HT1080 (cell line): ENCODE measurements around the gene PTPRN2. TPM values are rescaled to one million over a fixed set of nuclear protein-coding genes. Genes with fewer than 3 reads are reported as not detected.
"Not testable (repeated sequence)": the region's sequence is repeated elsewhere in the genome, so short reads cannot be mapped to it uniquely, and the experiment has no call there.

ENCODE experiments used
- DNase-seq: peaks from one replicate; pipeline ENCODE4 v3.0.0-alpha.2; 2015; ENCODE audit warnings: low read depth
- total RNA-seq: library from RNA; depleted of rRNA; stranded (reverse); fragments of >200 nt; shearing (Covaris generic); gene quantifications from 2 replicates; pipeline ENCODE4 v1.2.3, GENCODE V29; 2014

Gene PTPRN2
- total RNA-seq, 1 experiment from 2014 or later, result 0.31 TPM

DNA sequence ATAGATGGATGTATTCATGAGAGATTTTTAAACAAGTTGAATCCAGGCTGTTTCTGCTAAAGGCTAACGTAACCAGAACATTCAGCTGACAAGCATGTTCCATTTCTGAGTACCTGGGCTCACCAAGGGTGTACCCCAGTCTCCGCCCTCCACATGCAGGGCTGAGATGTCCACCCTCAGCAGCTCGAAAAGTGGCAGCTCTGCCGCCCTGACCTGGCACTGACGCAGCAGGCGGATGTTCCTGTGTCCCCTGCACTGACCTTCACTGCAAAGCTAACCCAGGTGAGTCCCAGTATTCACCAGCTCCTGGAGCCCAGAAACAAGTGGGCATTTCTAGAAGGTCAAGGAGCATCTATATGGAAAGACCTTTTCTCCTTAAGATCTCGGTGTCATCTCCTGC is 437.4 kb downstream of the PTPRN2 start:
- DNase-seq, result no peak

DNA sequence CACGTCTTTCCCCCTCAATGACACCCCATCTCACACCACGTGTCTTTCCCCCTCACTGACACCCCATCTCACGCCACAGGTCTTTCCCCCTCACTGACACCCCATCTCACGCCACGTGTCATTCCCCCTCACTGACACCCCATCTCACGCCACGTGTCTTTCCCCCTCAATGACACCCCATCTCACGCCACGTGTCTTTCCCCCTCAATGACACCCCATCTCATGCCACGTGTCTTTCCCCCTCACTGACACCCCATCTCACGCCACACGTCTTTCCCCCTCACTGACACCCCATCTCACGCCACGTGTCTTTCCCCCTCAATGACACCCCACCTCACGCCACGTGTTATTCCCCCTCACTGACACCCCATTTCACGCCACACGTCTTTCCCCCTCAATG is 440.2 kb downstream of the PTPRN2 start:
- not testable (repeated sequence) for DNase-seq

DNA sequence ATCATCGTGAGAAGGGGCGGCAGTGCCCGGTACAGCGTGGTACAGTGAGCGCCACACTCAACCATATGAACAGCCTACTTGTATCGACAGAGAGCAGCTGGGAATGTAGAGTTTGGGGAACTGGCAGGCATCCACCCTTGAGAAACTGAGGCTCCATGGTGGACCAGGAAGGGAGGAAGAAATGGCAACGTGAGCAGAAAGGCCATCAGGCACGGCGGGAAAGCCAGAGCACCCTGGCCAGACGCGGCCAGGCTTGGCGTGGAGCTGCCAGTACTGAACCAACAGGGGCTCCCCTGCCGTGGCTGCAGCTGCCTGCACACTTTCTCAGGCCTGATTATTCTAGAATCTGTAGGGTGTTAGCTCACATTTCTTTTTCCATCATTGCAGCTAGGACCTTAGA is 442.3 kb downstream of the PTPRN2 start:
- DNase-seq, result no peak

DNA sequence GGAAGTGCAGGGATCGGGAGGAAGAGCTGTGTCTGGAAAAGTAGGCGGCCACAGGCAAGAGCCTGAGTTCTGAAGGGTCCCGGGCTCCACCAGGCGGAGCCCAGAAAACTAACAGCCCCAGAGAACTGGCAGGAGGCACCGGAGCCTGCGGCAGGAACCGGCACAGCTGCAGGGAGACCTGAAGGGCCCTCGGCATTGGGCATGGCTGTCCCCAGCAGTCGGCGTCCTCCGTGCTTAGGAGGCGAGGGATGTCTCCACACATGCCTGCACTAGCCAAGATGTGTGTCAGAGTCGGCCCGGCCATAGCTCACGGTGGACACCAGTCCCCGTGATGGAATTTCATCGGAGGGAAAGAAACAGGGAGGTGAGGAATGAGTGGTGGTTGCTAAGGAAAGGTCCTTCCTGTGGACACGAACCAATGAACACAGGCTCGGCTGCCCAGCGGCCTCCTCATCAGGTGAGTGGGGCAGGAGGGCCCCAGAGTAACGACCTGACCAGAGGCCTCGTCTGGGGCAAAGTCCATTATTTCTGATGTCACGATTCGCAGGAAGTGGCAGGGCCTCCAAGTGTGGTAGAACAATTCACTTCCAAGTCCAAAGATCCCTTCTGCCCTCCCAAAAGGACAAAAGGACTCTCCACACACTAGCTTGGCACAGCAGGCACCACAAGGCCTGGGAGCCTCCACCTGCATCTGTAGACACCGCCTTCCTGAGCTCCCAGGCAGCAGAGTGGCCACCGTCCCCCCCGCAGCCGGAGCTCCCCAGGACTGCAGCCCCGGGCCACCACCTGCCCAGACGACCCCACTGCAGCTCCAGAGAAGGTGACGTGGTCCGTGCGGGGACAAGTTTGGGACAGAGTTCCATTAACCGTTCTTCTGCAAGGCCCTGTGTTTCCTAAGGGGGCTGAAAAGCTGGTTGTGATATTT is 444.2 kb downstream of the PTPRN2 start:
- no peak for DNase-seq

DNA sequence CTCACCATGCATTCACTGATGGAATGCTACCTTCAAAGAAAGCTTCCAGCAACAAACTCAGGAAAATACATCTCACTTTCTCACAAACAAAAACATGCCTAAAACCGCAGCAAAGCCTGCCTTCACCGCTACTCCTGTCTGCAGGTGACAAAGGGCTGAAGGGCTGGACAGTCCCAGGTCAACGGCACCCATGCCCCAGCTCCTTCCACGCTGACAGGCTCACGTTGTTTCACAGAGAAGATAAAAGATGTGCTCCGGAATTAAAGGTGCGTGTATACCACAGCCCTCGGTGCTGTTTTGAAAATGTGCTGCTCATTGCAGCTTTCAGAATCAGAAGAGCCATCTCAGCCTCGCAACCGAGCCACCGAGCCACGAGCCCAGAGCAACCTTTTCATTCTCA is 445.0 kb downstream of the PTPRN2 start:
- DNase-seq, result no peak

DNA sequence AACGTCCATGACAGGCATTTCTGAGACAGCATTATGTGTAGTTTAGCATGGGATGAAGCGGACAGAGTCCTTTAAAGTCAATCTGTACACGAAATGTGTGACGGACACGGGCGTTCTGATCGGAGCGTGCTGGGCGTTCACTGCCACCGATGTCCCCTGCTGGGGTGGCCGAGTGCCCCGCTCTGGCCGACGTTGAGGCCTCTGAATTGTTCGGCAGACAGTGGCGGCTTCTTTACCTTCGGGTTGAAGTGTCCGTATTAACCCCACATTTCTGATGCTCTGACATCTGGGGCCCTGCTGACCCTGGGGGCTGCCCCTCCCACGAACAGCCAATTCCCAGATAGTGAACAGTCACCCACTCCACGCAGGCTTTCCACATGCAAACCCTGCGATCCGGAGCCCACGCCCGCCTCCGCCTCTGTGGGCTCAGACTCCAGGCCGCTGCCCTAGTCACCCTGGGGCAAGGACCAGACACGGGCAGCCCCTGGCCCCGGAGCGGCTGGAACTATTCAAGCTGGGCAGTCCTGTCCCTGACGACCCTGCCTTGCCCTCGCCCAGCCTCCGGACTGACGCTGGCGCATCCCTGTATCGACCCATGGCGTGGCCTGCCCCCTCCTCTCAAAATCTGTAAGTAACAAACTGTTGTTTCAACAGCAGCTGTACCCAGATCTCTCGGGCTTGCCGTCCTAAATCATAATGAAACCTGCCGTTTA is 445.7 kb downstream of the PTPRN2 start:
- DNase-seq, result no peak

DNA sequence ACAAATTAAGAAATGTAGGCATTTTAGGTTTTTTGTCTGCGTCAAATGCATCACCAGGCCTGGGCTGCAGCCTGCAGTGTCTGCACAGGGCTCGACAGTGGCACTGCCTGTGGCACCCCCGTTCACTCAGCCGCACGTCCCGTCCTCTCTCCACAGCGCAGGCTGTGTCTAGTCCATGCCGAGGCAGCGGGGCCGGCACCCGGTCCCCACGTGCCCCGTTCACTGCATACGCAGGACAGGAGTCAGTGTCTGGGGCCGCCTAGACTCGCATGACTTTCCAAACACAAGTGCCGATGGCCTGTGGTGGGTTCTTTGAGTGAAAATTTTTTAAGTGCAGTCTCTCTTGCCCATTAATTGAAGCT is 446.4 kb downstream of the PTPRN2 start:
- DNase-seq, result no peak

DNA sequence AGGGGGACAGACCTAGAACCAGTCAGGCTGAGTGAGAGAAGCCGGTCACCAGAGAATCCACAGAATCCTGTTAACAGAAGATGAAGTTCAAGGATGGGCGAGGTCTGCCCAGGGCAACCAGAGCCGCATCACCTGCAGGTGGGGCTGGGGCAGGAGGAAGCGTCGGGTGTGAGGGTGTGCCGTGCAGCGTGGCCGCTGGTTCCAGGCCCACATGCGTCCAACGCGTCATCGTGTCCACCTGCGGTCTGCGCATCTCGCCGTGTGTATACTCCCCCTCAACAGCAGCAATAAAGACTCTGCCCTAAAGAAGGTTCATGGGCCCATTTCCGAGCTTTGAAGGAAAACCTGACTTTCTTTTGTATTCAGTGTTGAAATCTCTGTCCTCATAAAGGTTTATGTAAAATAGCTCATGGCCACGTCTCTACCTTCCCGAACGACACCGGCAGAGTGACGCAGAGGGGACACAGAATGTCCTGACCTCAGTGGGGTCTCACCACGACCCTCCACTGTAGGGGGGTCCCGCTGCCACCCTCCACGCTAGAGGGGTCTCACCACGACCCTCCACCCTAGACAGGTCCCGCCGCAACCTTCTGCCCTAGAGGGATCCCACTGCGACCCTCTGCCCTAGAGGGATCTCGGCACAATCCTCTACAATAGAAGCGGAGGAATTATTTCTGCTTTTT is 446.9 kb downstream of the PTPRN2 start:
- DNase-seq, result no peak

DNA sequence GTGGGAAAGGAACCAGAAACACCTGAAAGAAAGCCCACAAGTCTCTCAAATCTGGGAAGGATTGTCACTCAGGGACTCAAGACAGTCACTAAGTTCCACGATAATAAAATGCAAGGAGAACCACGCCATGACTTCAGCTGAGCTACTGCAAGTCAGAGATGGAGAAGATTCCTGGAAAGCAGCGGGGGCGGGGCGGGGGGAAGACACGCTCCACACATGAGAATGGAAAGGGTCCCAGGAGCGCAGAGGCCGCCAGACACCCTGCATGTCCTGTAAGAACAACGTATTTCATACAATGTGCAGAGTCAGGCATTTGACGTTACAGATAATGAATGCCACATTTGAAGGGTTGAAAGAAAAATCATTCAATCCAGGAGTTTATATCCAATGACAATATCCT is 448.1 kb downstream of the PTPRN2 start:
- DNase-seq, result no peak

DNA sequence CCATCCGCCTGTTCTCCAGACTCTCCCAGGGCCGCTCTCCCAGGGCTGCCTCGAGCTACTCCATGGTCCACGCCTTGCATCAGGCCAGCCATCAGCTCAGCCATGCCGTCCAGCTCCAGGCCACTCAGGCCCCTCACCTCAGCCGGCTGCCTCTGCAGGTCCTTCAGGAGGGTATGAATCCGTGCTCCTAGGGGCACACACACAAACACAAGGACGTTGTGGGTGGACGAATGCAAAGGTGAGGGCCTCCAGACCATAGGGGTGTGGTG is 449.4 kb downstream of the PTPRN2 start:
- DNase-seq, result no peak

DNA sequence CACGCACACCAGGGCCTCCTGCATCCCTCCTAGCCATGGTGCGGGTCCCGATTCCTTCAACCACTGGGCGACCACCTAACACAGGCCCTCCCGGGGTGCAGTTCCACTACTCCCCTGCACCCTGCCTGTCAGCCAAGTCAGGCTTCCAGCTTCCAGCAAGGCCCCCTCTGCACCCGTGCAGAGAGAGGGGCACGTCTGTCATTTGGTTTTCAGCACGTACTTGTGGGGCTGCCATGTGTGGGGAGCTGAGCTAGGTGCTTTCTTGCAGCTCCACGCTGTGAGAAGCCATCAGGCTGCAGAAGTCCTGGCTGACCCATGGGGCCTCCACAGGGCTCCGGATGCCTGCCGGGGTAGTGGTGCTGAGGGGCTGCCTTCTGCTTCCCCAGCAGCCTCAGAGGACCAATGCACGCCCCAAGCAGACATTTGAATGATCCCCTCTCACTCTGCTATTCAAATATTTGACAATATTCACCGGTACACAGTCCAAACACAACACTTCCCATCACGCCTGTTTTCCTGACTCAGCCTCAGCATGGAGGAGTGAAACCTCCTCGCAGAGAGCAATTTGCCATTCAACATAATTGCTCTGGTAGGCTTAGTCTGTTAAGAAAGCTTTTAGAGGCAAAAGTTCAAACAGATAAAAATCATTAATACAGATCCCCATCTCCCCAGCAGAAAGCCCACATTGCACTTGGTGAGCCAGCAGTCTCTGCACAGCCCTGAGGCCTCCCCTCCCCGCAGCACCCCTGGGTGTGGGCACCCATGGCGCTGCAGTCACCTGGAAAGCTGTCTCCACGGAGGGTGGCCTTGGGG is 449.9 kb downstream of the PTPRN2 start:
- no peak for DNase-seq

DNA sequence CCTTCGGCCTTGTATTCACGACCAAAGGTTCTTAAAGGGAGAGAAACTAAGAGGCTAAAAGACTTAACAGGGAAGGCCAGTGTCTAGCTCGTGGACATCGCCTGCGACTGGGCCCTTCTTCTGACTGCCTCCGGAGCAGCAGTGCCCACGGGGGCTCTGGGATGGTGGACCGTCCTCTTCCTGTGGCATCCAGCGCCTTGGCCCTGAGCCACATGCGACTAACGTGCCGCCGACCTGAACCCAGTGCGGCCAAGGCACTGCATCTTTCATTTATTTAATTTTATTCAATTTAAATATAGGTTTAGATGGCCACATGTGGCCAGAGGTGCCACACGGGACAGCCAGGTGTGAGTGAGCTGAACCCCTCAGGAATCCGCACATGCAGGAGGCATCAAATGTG is 451.7 kb downstream of the PTPRN2 start:
- DNase-seq, result no peak

DNA sequence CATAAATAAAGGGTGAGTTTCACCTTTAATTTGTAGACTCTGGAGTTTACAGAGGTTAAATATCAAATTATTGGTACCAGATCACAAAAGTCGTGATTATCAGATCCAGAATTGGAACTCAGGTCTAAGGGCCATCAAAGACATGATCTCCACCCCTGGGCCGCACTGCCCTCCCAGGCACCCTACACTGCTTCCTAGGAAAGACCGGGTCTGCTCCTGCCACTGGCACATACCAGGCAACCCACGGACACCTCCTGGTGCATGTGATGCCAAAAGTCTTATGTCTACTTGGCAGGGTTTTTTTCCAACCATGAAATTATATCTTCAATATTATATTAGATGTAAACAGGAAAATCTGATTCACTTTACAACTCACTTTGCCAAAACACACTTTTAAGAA is 452.8 kb downstream of the PTPRN2 start:
- DNase-seq, result no peak

DNA sequence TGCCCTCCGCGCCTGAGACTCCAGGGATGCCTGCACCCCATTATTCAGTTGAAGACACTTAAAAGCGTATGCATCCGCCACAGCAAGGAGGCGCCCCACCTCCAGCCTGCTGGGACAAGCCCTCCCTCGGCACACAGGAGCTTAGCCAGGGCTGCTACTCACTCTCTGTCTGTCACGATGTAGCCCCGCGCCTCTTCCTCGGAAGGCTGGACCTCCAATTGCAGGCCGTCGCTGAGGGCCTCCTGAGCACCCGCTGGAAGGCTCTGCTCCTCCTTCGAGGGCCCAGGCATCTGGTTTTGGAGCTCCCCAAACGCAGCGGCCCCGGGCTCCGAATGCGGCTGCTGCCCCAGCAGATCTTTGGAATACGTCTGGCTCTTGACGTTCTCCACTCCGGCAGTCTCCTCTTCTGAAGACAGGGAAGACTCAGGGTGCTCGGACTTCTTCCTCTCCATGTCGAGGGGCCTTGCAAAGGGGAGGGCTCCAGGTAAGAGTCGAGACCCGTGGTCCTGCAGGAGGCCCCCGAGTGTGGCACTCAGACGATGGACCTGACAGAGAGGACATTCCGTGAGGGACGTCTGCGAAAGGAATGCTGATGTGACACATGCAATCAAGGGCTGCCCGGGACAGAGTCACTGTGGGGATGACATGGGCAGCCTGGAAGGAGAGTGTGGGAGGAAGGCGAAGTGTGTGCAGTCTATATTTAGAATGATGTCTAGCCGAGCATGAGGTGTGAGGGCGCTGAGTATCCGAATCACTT is 453.9 kb downstream of the PTPRN2 start:
- DNase-seq, result no peak

DNA sequence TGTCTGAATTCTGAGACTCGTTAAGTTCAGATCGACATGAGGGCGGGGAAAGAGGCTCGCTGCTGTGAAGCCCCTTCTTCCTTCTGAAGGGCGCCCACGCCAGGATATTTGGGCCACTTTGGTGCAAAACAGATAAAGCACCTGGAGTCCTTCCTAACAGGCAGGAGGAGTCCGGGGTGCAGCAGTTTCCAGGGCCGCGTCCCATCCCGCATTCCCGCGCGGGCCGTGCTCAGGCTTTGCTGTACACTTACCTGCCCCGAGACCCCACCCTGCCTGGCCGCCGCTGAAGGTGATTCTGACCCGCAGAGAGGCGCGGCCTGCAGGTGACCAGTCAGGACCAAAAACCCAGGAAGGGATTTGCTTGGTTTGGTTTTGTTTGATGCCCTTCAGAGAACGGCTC is 454.6 kb downstream of the PTPRN2 start:
- DNase-seq, result no peak

DNA sequence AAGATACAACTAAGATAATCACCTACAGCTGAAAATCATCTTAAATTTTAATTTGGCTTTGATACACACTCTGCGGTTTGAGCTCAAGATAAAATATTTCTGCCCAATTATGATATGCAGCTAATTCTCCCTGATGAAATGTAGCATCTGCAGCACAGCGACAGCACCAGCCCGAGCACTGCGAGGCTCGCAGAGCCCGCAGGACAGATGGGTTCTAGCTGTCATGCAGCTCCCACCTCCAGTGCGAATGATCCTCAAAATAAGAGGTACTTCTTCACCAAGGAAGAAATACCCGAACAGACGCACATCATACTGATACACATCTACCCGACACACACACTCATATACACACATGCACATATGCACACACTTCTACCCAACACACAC is 457.6 kb downstream of the PTPRN2 start:
- no peak for DNase-seq

DNA sequence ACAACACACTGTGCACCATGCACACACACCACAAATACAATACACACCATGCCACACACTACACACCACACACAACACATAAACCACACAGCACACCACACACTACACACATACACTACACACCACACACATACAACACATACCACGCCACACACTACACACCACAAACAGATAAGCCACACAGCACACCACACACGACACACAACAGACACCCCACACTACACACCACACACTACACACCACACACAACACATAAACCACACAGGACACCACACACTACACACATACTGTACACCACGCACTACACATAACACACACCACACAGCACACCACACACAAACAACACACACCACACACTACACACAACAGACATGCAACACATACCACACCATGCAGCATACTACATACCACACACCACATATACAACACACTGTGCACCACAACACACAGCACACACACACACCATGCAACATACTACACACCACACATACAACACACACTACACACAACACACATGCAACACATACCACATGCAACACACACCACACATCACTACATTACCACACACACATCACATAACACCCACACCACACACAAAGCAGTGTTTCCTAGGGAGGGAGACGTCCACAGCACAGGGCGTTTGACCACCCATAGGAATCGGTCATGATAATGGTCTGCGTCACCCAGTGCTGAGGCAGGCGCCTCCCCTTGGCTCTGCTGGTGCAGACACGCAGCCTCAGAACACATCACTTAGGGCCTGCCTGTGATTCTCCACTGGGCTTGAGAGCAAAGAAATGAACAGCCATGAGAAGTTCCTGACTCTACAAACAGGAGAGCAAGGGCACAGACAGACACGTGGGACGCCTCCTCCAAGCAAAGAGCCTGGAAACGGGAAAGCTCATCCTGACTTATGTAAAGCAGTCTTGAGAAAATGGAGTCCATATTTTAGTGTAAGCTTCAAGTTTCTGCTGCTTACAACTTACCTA is 458.3 kb downstream of the PTPRN2 start:
- DNase-seq, result no peak

DNA sequence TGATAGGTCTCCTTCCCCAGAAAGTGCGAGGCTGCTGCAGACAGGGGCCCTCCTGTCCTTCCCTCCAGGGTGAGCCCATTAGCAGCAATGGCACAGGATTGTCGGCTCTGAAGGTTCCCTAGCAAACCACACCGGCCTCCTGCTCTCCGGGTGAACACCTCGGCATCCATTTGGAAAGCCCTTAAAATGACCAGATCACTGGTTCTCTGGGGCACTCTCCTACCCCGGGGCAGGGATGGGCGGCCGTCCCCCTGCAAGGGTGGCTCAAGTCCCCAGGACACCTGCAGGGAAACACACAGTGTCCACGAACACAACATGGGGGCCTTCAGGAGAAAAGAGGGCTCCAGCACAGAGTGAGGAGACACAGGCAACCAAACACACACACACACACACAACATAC is 459.1 kb downstream of the PTPRN2 start:
- DNase-seq, result no peak

DNA sequence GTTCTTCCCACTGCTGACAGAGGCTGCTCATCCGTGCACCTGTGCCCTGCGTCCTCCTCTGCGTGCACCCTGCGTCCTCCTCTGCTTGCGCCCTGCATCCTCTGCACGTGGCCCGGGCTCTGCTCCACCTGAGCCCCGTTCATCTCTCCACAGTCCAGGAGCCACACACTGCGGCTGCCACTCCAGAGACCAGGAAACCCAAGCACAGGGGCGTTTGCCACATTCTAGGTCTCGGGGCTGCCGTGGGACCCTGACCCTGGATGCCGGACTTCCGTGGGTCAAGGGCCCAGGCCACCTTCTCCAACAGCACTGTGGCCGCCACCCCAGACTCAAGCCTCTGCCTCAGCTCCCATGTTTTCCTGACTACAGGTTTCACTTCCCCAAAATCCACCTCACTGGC is 460.4 kb downstream of the PTPRN2 start:
- no peak for DNase-seq

DNA sequence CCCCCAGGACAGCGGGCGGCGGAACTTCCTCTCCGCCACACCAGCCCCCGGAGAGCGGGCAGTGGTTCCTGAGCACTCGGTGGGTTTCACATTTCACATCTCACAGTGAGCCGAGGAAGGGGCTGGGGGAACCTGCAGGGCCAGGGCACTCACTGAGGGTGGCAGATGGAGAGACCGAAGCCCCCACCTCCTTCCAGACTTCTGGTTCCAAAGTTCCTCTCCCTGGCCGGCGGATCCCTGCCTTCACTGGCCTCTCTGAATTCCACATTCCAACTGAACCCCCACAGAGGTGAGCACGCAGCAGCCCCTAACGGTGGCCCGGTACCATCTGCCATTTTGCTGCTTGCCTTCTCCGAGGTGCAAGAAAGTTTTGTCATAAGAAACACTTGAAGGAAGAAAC is 461.0 kb downstream of the PTPRN2 start:
- no peak for DNase-seq
